ENCODE data around the gene NTRK2. TPM values are rescaled to one million over a fixed set of nuclear protein-coding genes. Genes with fewer than 3 reads are reported as not detected.

NTRK2 gene
- total RNA-seq, 1 experiment from 2014 or later: not detected

DNA sequence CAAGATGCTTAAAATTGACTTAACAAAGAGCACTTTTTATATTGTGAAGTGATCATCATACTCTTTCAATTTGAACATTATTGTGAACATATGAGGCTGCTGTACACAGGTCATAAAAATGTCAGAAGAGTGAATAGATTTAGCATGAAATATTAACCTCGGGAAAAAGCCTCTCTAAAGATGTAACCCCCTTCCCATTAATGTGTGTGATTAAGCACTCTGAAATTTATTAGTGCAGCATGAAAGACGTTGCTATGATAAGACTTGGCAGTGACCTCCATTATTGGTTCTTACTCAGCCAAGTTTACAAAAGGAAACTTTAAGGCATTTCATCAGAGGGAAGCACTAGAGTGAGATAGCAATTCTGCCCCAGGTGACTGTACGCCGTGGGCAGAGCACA lies 326.5 kb downstream of the NTRK2 start:
- H3K4me3 ChIP-seq (replicated peaks in 1 of 2; ENCODE audit: low read depth in 1 of 2, low read length in 2 of 2): no peak overlapping the region
- H3K9me3 ChIP-seq (ENCODE audit: control insufficient read depth in 1 of 2, insufficient read depth in 1 of 2, low read depth in 1 of 2, low read length in 2 of 2): peaks cover 0 to 3% of the 10 kb centered on the region in 2 experiments; a peak in 1 of 4 replicates
- H3K4me2 ChIP-seq (ENCODE audit: low read length): no peak overlapping the region
- CTCF ChIA-PET: interaction anchor here (1.1 to 1.4 kb wide), 2 partner anchors 10 to 263 kb away, joined by 3 to 5 read pairs; no protein-coding TSS in a partner anchor
- no peaks in the 10 kb centered on the region for H3K79me2 ChIP-seq (ENCODE audit: insufficient read depth, low read length)
- DNase-seq (ENCODE audit: low read depth, low spot score) (no peak), ATAC-seq (no peak)
- no peak overlapping the region for H2AFZ ChIP-seq (ENCODE audit: low read depth, low read length, poor library complexity, severe bottlenecking)
- H4K20me1 ChIP-seq (ENCODE audit: insufficient read depth): no peaks in the 10 kb centered on the region
- no peak overlapping the region for H3K27ac ChIP-seq (ENCODE audit: low read depth, low read length)
- H3K9me2 ChIP-seq (ENCODE audit: insufficient read depth): no peaks in the 10 kb centered on the region
- H3K27me3 ChIP-seq (ENCODE audit: insufficient read depth, low read length): peaks cover 26% of the 10 kb centered on the region
- intact Hi-C loops (cut with micrococcal nuclease): no loop called here
- no peak overlapping the region for H3K9ac ChIP-seq (ENCODE audit: low read length)
- TF ChIP-seq CBX3 (IDR thresholded peaks at IDR 0.05; ENCODE audit: low read depth) (no peak), EGR1 (IDR thresholded peaks at IDR 0.05; ENCODE audit: low read depth) (no peak), ZBTB33 (IDR thresholded peaks at IDR 0.05; ENCODE audit: extremely low read depth, insufficient replicate concordance, low read length) (no peak), FOSL1 (IDR thresholded peaks at IDR 0.05; ENCODE audit: low read depth) (no peak), RAD21 (IDR thresholded peaks at IDR 0.05; ENCODE audit: low read depth) (no peak), JUND (IDR thresholded peaks at IDR 0.05) (no peak), CEBPB (IDR thresholded peaks at IDR 0.05; ENCODE audit: low read depth) (no peak), SP1 (IDR thresholded peaks at IDR 0.05; ENCODE audit: low read depth) (no peak), ELF1 (IDR thresholded peaks at IDR 0.05; ENCODE audit: borderline replicate concordance, low read depth) (no peak), POLR2AphosphoS5 (IDR thresholded peaks at IDR 0.05; ENCODE audit: low read depth, low read length) (no peak), ATF3 (IDR thresholded peaks at IDR 0.05) (no peak), CTCF (IDR thresholded peaks at IDR 0.05 in 2 of 3, conservative IDR thresholded peaks at IDR 0.05 in 1 of 3; ENCODE audit: borderline replicate concordance in 1 of 3, insufficient read depth in 1 of 3, low read depth in 2 of 3, low read length in 2 of 3) (no peak)
- TF ChIP-seq, protein P1, sequence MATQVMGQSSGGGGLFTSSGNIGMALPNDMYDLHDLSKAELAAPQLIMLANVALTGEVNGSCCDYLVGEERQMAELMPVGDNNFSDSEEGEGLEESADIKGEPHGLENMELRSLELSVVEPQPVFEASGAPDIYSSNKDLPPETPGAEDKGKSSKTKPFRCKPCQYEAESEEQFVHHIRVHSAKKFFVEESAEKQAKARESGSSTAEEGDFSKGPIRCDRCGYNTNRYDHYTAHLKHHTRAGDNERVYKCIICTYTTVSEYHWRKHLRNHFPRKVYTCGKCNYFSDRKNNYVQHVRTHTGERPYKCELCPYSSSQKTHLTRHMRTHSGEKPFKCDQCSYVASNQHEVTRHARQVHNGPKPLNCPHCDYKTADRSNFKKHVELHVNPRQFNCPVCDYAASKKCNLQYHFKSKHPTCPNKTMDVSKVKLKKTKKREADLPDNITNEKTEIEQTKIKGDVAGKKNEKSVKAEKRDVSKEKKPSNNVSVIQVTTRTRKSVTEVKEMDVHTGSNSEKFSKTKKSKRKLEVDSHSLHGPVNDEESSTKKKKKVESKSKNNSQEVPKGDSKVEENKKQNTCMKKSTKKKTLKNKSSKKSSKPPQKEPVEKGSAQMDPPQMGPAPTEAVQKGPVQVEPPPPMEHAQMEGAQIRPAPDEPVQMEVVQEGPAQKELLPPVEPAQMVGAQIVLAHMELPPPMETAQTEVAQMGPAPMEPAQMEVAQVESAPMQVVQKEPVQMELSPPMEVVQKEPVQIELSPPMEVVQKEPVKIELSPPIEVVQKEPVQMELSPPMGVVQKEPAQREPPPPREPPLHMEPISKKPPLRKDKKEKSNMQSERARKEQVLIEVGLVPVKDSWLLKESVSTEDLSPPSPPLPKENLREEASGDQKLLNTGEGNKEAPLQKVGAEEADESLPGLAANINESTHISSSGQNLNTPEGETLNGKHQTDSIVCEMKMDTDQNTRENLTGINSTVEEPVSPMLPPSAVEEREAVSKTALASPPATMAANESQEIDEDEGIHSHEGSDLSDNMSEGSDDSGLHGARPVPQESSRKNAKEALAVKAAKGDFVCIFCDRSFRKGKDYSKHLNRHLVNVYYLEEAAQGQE (IDR thresholded peaks at IDR 0.05; ENCODE audit: low read depth): no peak
- POLR2A ChIA-PET: no interaction called here
- RAD21 ChIA-PET (ENCODE audit: low non-redundant PET in 1 of 2, low total read pairs in 2 of 2, uncharacterized antibody in 2 of 2, unreplicated experiment in 2 of 2): no interaction called here
- H3K4me1 ChIP-seq (ENCODE audit: control insufficient read depth in 1 of 2, insufficient read depth in 2 of 2, low read length in 2 of 2): no peaks in the 10 kb centered on the region
- no peaks in the 10 kb centered on the region for H3K36me3 ChIP-seq (ENCODE audit: control insufficient read depth in 1 of 2, insufficient read depth in 2 of 2, low read length in 2 of 2)
- no TSS peak for BruUV-seq (replicated peaks)

Measured in HCT116 (cell line).